A549 (cell line): ENCODE data around the gene MRPS22.

Experiments used
- POLR2A ChIP-seq: IDR thresholded peaks from 2 replicates; pipeline ENCODE4 v1.6.1; 2012; ENCODE audit warnings: mild to moderate bottlenecking, low read length
- TF ChIP-seq, protein P1 (sequence below): fragments of >200 bp; sonication (Bioruptor Twin); formaldehyde crosslinking; IDR thresholded peaks from 3 replicates; pipeline ENCODE4 v1.5.1; 2016

DNA sequence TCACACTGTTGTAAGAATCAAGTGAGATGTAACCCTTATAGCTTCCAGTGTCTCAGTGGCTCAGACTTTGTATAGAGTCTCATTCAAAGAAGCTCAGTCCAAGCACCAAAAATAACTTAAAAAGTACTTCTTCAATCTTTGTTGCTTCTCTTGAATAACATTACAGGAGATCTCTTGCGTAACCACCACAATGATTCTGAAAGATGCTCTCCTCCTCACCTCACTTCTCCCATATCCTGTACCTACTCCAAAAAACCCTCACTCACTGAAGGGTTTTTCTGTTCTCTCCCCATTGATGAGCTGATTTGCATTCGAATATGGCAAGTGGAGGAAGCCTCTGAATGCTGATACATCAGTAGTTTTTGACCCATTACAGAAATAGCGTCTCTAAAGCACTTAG lies 39.4 kb upstream of the MRPS22 start:
- no peak for TF ChIP-seq POLR2A
- TF ChIP-seq, protein P1, sequence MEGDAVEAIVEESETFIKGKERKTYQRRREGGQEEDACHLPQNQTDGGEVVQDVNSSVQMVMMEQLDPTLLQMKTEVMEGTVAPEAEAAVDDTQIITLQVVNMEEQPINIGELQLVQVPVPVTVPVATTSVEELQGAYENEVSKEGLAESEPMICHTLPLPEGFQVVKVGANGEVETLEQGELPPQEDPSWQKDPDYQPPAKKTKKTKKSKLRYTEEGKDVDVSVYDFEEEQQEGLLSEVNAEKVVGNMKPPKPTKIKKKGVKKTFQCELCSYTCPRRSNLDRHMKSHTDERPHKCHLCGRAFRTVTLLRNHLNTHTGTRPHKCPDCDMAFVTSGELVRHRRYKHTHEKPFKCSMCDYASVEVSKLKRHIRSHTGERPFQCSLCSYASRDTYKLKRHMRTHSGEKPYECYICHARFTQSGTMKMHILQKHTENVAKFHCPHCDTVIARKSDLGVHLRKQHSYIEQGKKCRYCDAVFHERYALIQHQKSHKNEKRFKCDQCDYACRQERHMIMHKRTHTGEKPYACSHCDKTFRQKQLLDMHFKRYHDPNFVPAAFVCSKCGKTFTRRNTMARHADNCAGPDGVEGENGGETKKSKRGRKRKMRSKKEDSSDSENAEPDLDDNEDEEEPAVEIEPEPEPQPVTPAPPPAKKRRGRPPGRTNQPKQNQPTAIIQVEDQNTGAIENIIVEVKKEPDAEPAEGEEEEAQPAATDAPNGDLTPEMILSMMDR: no peak
